Measurements from ENCODE around the gene DOP1B.

Gene DOP1B

DNA sequence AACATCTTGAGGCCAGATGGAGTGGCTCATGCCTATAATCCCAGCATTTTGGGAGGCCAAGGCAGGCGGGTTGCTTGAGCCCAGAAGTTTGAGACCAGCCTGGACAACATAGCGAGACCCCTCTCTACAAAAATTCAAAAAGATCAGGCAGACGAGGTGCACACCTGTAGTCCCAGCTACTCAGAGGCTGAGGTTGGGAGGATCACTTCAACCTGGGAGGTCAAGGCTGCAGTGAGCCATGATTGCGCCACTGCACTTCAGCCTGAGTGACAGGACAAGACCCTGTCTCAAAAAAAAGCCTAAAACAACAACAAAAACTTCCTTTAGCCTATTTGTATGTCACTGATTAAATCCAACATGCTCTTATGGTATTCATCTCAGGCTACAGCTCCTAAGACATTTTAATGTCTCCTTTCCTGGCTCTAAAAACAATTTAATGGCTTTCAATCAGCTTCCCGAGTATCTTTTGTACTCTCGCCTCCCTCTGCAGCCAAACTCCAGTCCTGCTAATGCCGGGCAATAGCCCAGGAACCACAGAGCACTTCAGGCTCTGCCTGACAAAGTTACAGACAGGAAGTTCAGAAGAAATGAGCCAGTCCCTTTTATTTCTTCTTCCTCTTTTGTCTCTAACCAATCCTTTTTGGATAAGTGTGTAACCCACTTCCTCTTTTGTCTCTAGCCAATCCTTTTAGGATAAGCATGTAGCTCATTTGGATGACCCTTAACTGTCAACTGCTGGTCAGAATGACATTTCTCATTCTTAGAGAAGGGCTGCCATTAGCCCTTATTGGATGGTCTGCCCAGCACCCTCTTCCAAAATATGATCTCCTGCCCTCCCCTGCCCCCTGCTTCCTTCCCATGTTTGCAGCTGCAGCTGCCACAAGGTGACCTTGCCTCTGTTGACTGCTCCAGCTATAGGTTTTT, 6.6 kb upstream of the DOP1B start:
- DNase-seq (ENCODE audit: low spot score), result peak; percentile 49
- in situ Hi-C loops (cut with MboI; ENCODE audit: low sequenced_read_pairs, unreplicated experiment), result loop anchor here (5.0 kb wide), 1 partner anchor 182 kb away; no protein-coding TSS in a partner anchor
- TF ChIP-seq, protein P1, sequence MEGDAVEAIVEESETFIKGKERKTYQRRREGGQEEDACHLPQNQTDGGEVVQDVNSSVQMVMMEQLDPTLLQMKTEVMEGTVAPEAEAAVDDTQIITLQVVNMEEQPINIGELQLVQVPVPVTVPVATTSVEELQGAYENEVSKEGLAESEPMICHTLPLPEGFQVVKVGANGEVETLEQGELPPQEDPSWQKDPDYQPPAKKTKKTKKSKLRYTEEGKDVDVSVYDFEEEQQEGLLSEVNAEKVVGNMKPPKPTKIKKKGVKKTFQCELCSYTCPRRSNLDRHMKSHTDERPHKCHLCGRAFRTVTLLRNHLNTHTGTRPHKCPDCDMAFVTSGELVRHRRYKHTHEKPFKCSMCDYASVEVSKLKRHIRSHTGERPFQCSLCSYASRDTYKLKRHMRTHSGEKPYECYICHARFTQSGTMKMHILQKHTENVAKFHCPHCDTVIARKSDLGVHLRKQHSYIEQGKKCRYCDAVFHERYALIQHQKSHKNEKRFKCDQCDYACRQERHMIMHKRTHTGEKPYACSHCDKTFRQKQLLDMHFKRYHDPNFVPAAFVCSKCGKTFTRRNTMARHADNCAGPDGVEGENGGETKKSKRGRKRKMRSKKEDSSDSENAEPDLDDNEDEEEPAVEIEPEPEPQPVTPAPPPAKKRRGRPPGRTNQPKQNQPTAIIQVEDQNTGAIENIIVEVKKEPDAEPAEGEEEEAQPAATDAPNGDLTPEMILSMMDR (IDR thresholded peaks at IDR 0.05; ENCODE audit: borderline replicate concordance, control extremely low read depth, extremely low read depth, insufficient read depth, missing control alignments), result no peak

DNA sequence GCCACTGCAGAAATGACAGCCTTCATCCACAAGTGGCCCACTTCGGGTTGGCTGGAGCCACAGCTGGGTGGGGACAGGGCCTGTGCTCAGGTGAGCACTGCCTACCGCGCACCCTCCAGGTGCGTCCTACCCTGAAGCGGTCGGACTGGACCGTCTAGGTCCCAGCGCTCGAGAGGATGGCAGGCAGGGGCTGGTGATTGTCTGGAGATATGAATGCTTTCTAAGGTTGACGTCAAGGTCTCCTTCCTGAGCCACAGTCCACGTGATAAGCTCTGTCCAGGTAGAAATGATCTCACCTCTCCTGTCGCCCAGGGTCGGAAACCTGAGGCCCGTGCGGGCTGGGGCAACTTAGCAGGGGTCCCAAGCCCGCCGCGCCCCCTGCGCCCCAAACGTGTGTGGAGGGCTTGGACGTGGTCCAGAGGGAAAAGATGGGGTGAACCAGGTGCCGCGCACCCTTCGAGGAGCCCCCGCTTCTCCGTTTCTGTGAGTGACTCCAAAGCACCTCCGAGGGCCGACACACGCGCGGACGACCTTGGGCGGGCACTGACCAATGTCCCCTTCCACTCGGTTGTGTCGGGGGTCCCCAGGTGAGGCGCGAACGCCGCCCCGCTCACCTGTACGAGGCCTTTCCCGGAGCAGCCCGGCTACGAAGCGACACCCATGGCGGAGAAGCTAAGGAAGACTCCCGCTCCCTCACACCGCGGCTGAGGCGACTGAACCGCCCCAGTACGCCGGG, 853 bp upstream of the DOP1B start:
- in situ Hi-C loops (cut with MboI; ENCODE audit: low sequenced_read_pairs, unreplicated experiment), result no loop called here
- DNase-seq (ENCODE audit: low spot score), result no peak

GRCh38 chr21:36156339-36156814, 247 bp upstream of the DOP1B start:
- peak; percentile 100 for DNase-seq (ENCODE audit: low spot score)
- TF ChIP-seq, protein P1 (IDR thresholded peaks at IDR 0.05; ENCODE audit: borderline replicate concordance, control extremely low read depth, extremely low read depth, insufficient read depth, missing control alignments), result no peak
- in situ Hi-C loops (cut with MboI; ENCODE audit: low sequenced_read_pairs, unreplicated experiment), result no loop called here

More for the DNA sequence above, 853 bp upstream of the DOP1B start:
- TF ChIP-seq, protein P1 (IDR thresholded peaks at IDR 0.05; ENCODE audit: borderline replicate concordance, control extremely low read depth, extremely low read depth, insufficient read depth, missing control alignments), result no peak

DNA sequence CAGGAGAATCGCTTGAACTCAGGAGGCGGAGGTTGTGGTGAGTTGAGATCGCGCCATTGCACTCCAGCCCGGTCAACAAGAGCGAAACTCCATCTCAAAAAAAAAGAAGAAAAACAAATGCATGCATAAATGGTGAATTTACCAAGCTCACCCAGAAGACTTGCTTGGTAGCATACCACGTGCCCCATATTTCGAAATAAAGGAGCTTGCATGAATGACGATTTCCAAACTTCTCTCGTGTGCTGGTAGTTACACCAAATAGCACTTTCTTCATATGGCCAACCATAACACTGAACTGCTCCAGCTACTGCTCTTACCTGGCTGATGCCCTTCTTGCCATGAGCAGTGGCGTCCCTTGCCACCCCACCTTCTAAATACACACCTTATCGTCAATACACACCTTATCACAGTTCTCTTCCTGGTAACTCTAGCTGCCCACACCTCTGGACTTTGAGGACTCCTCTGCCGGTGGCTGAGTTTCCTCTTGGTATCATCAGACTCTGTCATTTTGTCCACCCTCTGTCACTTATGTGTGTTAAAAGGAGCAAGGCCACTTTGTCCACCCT, 2.8 kb downstream of the DOP1B start:
- DNase-seq (ENCODE audit: low spot score), result no peak
- TF ChIP-seq, protein P1 (IDR thresholded peaks at IDR 0.05; ENCODE audit: borderline replicate concordance, control extremely low read depth, extremely low read depth, insufficient read depth, missing control alignments), result no peak
- in situ Hi-C loops (cut with MboI; ENCODE audit: low sequenced_read_pairs, unreplicated experiment), result no loop called here

- no peak for DNase-seq (ENCODE audit: low spot score)
- in situ Hi-C loops (cut with MboI; ENCODE audit: low sequenced_read_pairs, unreplicated experiment), result no loop called here
Measured at GRCh38 chr21:36160850-36161178, 4.2 kb downstream of the DOP1B start.

GRCh38 chr21:36162631-36163030, 6.0 kb downstream of the DOP1B start:
- no peak for DNase-seq (ENCODE audit: low spot score)
- in situ Hi-C loops (cut with MboI; ENCODE audit: low sequenced_read_pairs, unreplicated experiment), result no loop called here
- TF ChIP-seq, protein P1 (IDR thresholded peaks at IDR 0.05; ENCODE audit: borderline replicate concordance, control extremely low read depth, extremely low read depth, insufficient read depth, missing control alignments), result no peak

More at GRCh38 chr21:36160850-36161178, 4.2 kb downstream of the DOP1B start:
- TF ChIP-seq, protein P1 (IDR thresholded peaks at IDR 0.05; ENCODE audit: borderline replicate concordance, control extremely low read depth, extremely low read depth, insufficient read depth, missing control alignments), result no peak
